RWPE2 (cell line): Measurements from ENCODE around the gene ADSS1.

Experiments used
- ATAC-seq: fragments of 200-7000 bp; cut with Tn5 transposase; 3 replicates; pipeline ENCODE4 v1.9.1; 2021; ENCODE audit warnings: low read depth
- DNase-seq: peaks from one replicate; pipeline ENCODE4 v3.0.0-alpha.2; 2020; ENCODE audit warnings: low spot score
- H3K27ac ChIP-seq: fragments of 450-650 bp; 2 replicates; pipeline ENCODE4 v1.5.1; 2017; ENCODE audit warnings: mild to moderate bottlenecking; ENCODE audit not compliant: poor library complexity, severe bottlenecking
- H3K27me3 ChIP-seq: fragments of 250-450 bp; sonication (Bioruptor Pico); 2 replicates; pipeline ENCODE4 v1.5.1; 2021; ENCODE audit warnings: mild to moderate bottlenecking, moderate library complexity; ENCODE audit not compliant: insufficient read depth, poor library complexity, severe bottlenecking
- H3K36me3 ChIP-seq: fragments of 250-450 bp; sonication (Bioruptor Pico); 2 replicates; pipeline ENCODE4 v1.5.1; 2020; ENCODE audit warnings: low read depth, mild to moderate bottlenecking, moderate library complexity
- H3K4me1 ChIP-seq: fragments of 250-450 bp; sonication (Bioruptor Pico); 2 replicates; pipeline ENCODE4 v1.5.1; 2021; ENCODE audit warnings: mild to moderate bottlenecking, moderate library complexity; ENCODE audit not compliant: insufficient read depth, poor library complexity, severe bottlenecking
- H3K4me3 ChIP-seq: fragments of 250-450 bp; sonication (Bioruptor Pico); 2 replicates; pipeline ENCODE4 v1.5.1; 2021; ENCODE audit warnings: mild to moderate bottlenecking, moderate library complexity; ENCODE audit not compliant: severe bottlenecking
- H3K9me3 ChIP-seq: fragments of 250-450 bp; sonication (Bioruptor Pico); 2 replicates; pipeline ENCODE4 v1.5.1; 2021; ENCODE audit warnings: mild to moderate bottlenecking, moderate library complexity; ENCODE audit not compliant: severe bottlenecking
- TF ChIP-seq, protein P1 (sequence below): fragments of 450-650 bp; IDR thresholded peaks from one replicate; pipeline ENCODE4 v1.5.1; 2017; ENCODE audit warnings: mild to moderate bottlenecking, moderate library complexity; ENCODE audit not compliant: poor library complexity, severe bottlenecking

ADSS1 gene

DNA sequence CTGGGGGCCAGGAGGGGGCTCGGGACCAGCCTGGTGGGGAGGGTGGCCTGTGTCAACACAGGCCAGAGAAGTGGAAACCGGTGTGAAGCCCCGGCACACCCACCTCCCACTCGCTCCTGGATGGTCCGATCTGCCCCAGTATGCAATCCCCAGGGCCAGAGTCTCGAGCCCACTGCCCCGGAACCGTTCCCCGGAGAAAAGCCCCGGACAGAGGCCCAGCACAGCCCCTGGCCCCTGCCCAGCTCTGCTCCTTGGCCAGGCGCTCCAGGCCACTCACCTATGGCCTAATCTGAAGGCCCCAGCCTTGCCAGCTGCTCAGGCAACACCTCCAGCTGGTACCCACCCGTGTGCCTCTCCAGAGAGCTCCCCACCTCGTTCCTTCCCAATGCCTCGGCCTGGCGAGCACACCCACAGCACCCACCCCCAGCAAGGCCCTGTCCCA lies 53.8 kb downstream of the ADSS1 start:
- TF ChIP-seq, protein P1, sequence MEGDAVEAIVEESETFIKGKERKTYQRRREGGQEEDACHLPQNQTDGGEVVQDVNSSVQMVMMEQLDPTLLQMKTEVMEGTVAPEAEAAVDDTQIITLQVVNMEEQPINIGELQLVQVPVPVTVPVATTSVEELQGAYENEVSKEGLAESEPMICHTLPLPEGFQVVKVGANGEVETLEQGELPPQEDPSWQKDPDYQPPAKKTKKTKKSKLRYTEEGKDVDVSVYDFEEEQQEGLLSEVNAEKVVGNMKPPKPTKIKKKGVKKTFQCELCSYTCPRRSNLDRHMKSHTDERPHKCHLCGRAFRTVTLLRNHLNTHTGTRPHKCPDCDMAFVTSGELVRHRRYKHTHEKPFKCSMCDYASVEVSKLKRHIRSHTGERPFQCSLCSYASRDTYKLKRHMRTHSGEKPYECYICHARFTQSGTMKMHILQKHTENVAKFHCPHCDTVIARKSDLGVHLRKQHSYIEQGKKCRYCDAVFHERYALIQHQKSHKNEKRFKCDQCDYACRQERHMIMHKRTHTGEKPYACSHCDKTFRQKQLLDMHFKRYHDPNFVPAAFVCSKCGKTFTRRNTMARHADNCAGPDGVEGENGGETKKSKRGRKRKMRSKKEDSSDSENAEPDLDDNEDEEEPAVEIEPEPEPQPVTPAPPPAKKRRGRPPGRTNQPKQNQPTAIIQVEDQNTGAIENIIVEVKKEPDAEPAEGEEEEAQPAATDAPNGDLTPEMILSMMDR = no peak
- no peaks in the 10 kb centered on the region for H3K27me3 ChIP-seq
- DNase-seq (no peak), ATAC-seq (no peak)
- no peaks in the 10 kb centered on the region for H3K4me1 ChIP-seq
- peaks cover 64% of the 10 kb centered on the region for H3K36me3 ChIP-seq
- H3K27ac ChIP-seq = no peak overlapping the region
- H3K4me3 ChIP-seq = no peak overlapping the region
- no peaks in the 10 kb centered on the region for H3K9me3 ChIP-seq

DNA sequence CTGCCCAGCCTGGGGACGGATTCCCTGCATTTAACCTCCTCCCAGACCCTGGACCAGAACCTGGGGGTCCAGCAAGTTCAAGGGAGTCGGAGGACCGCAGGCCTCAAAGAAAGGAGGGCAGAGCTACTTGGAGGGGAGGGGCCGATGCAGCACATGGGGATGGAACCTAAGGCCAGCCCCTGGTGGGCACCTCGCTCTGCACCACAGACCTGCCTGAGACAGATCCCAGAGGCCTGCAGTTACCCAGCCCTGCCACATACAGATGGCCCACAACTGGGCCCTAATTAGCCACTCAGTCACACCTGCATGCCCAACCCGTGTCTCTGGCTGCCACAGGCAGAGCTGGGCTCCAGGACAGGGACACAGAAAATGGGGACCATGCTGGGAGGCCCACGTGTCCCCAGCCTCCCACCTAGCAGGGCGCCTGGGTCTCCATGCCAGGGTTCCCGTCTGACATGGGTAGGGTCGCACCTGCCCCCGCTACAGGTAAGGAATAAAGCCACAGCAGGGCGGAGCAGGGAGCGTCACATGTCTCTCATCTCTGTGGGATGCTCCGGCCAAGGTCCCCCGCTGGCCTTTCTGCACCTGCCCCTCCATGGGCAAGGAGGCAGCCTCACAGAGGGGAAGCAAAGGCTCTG lies 54.8 kb downstream of the ADSS1 start:
- no peak overlapping the region for H3K27ac ChIP-seq
- TF ChIP-seq, protein P1 = no peak

DNA sequence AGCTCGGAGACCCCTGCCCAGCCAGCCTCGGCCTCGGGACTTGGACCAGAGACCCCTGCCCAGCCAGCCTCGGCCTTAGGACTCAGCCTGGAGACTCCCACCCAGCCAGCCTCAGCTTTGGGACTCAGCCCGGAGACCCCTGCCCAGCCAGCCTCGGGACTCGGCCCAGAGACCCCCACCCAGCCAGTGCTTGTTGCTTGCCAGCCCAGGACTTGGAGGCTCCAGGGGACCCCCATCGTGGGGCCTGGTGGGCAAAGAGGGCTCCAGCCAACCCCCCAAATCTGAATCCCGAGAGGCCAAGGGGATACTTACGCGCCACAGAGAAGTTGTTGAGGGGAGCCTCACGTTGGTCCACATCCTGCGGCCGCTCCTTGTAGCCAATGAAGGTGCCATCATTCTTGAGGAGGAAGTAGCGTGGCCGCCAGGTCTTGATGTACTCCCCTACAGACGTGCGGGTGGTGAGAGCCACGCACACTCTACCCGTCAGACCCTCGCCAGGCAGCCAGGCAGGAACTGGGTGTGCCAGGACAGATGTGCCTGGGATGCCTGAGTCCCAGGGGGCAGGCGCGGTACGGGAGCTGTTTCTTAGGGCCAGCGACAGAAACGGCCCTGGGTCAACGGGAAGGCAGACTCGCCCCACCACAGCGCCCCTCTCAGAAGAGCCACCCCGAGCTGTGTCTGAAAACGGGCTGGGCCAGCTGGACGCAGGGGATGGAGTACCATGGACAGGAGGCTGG lies 55.9 kb downstream of the ADSS1 start:
- Histone ChIP-seq H3K36me3 (peaks cover 59% of the 10 kb centered on the region), H3K9me3 (no peaks in the 10 kb centered on the region), H3K27ac (no peak overlapping the region), H3K4me1 (no peaks in the 10 kb centered on the region), H3K4me3 (no peak overlapping the region), H3K27me3 (no peaks in the 10 kb centered on the region)
- DNase-seq (no peak), ATAC-seq (no peak)
- TF ChIP-seq, protein P1 = no peak

More for the DNA sequence above, 54.8 kb downstream of the ADSS1 start:
- no peak for DNase-seq
- peaks cover 56% of the 10 kb centered on the region for H3K36me3 ChIP-seq
- no peak for ATAC-seq
- H3K27me3 ChIP-seq = no peaks in the 10 kb centered on the region
- no peak overlapping the region for H3K4me3 ChIP-seq
- no peaks in the 10 kb centered on the region for H3K4me1 ChIP-seq
- H3K9me3 ChIP-seq = no peaks in the 10 kb centered on the region

DNA sequence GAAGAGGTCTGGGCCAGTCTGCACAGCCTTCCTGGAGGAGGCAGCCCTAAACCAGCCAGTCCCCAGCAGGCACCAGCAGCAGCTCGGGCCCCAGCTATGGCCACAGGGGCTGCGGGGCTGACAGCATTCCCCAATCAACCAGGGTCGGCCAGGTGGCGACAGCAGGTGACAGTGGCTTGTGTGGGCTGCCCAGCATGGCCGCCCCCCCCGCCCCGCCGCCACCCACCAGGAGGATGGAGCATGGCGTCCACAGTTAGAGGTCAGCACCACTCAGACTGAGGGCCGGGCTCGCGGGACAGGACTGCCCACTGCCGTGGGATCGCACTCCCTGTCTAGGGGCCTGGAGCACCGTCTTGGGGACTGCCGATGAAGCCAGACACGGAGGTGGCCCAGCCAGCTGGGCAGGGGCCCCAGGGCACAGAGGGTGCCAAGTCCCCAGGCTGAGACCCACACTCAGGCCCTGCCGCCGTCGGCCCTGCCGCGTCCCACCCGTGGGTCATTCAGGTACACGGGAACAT lies 56.5 kb downstream of the ADSS1 start:
- Histone ChIP-seq H3K36me3 (peaks cover 55% of the 10 kb centered on the region), H3K4me3 (no peak overlapping the region)
- ATAC-seq = no peak

More for the DNA sequence above, 56.5 kb downstream of the ADSS1 start:
- Histone ChIP-seq H3K27me3 (no peaks in the 10 kb centered on the region), H3K9me3 (no peaks in the 10 kb centered on the region), H3K4me1 (no peaks in the 10 kb centered on the region), H3K27ac (no peak overlapping the region)
- TF ChIP-seq, protein P1 = no peak
- no peak for DNase-seq
